ENCODE data around the gene PHACTR2. TPM values are rescaled to one million over a fixed set of nuclear protein-coding genes. Genes with fewer than 3 reads are reported as not detected.

The PHACTR2 gene
- total RNA-seq, 3 donors from 2014 or later = 25.7 to 33.4 (median 26.2) TPM

- no peaks in the 10 kb centered on the region for H3K27me3 Mint-ChIP-seq (ENCODE audit: low read depth)
- H3K9me3 Mint-ChIP-seq = no peaks in the 10 kb centered on the region
- H3K4me3 Mint-ChIP-seq = no peak overlapping the region
- no peaks in the 10 kb centered on the region for H3K4me1 Mint-ChIP-seq (ENCODE audit: low read depth)
- H3K36me3 Mint-ChIP-seq (ENCODE audit: insufficient read depth) = peaks cover 6% of the 10 kb centered on the region
- DNase-seq = no peak
- ATAC-seq = no peak
These were observed 68.7 kb downstream of the PHACTR2 start for GRCh38 chr6:143746202-143747119.

GRCh38 chr6:143747347-143747842 is 69.6 kb downstream of the PHACTR2 start:
- Mint-ChIP-seq H3K36me3 (ENCODE audit: insufficient read depth) (peaks cover 6% of the 10 kb centered on the region), H3K4me3 (no peak overlapping the region), H3K4me1 (ENCODE audit: low read depth) (no peaks in the 10 kb centered on the region), H3K27me3 (ENCODE audit: low read depth) (no peaks in the 10 kb centered on the region), H3K9me3 (no peaks in the 10 kb centered on the region)
- DNase-seq (no peak), ATAC-seq (no peak)

GRCh38 chr6:143749891-143750290 is 72.1 kb downstream of the PHACTR2 start:
- Mint-ChIP-seq H3K4me1 (ENCODE audit: low read depth) (no peaks in the 10 kb centered on the region), H3K27me3 (ENCODE audit: low read depth) (no peaks in the 10 kb centered on the region), H3K9me3 (no peaks in the 10 kb centered on the region), H3K4me3 (no peak overlapping the region), H3K36me3 (ENCODE audit: insufficient read depth) (peaks cover 11% of the 10 kb centered on the region)
- no peak for ATAC-seq
- DNase-seq = no peak

- Mint-ChIP-seq H3K27me3 (ENCODE audit: low read depth) (no peaks in the 10 kb centered on the region), H3K36me3 (ENCODE audit: insufficient read depth) (peaks cover 17% of the 10 kb centered on the region)
These were observed 73.1 kb downstream of the PHACTR2 start for GRCh38 chr6:143750877-143751276.

GRCh38 chr6:143752459-143752858 is 74.7 kb downstream of the PHACTR2 start:
- H3K4me1 Mint-ChIP-seq (ENCODE audit: low read depth) = no peaks in the 10 kb centered on the region
- no peak overlapping the region for H3K4me3 Mint-ChIP-seq
- no peaks in the 10 kb centered on the region for H3K9me3 Mint-ChIP-seq
- no peaks in the 10 kb centered on the region for H3K27me3 Mint-ChIP-seq (ENCODE audit: low read depth)
- ATAC-seq = no peak
- peaks cover 20% of the 10 kb centered on the region for H3K36me3 Mint-ChIP-seq (ENCODE audit: insufficient read depth)
- no peak for DNase-seq

More at GRCh38 chr6:143750877-143751276, 73.1 kb downstream of the PHACTR2 start:
- H3K4me1 Mint-ChIP-seq (ENCODE audit: low read depth) = no peaks in the 10 kb centered on the region
- ATAC-seq = no peak
- H3K4me3 Mint-ChIP-seq = no peak overlapping the region
- H3K9me3 Mint-ChIP-seq = no peaks in the 10 kb centered on the region
- no peak for DNase-seq

GRCh38 chr6:143753678-143754077 is 75.9 kb downstream of the PHACTR2 start:
- Mint-ChIP-seq H3K4me1 (ENCODE audit: low read depth) (no peaks in the 10 kb centered on the region), H3K4me3 (no peak overlapping the region), H3K27me3 (ENCODE audit: low read depth) (no peaks in the 10 kb centered on the region), H3K9me3 (no peaks in the 10 kb centered on the region), H3K36me3 (ENCODE audit: insufficient read depth) (peaks cover 21% of the 10 kb centered on the region)
- no peak for ATAC-seq
- no peak for DNase-seq

GRCh38 chr6:143754204-143754603 is 76.4 kb downstream of the PHACTR2 start:
- Mint-ChIP-seq H3K36me3 (ENCODE audit: insufficient read depth) (peaks cover 21% of the 10 kb centered on the region), H3K9me3 (no peaks in the 10 kb centered on the region)

GRCh38 chr6:143755301-143755744 is 77.6 kb downstream of the PHACTR2 start:
- Mint-ChIP-seq H3K4me1 (ENCODE audit: low read depth) (peaks cover 8% of the 10 kb centered on the region), H3K27me3 (ENCODE audit: low read depth) (no peaks in the 10 kb centered on the region), H3K9me3 (no peaks in the 10 kb centered on the region), H3K36me3 (ENCODE audit: insufficient read depth) (peaks cover 21% of the 10 kb centered on the region), H3K4me3 (no peak overlapping the region)
- DNase-seq = no peak
- ATAC-seq = no peak

More at GRCh38 chr6:143754204-143754603, 76.4 kb downstream of the PHACTR2 start:
- DNase-seq (no peak), ATAC-seq (no peak)
- peaks cover 3% of the 10 kb centered on the region for H3K4me1 Mint-ChIP-seq (ENCODE audit: low read depth)
- no peak overlapping the region for H3K4me3 Mint-ChIP-seq
- no peaks in the 10 kb centered on the region for H3K27me3 Mint-ChIP-seq (ENCODE audit: low read depth)

GRCh38 chr6:143757346-143757832 is 79.6 kb downstream of the PHACTR2 start:
- H3K36me3 Mint-ChIP-seq (ENCODE audit: insufficient read depth) = peaks cover 31% of the 10 kb centered on the region
- DNase-seq = no peak
- no peak overlapping the region for H3K4me3 Mint-ChIP-seq
- ATAC-seq = no peak
- no peaks in the 10 kb centered on the region for H3K27me3 Mint-ChIP-seq (ENCODE audit: low read depth)
- peaks cover 8% of the 10 kb centered on the region for H3K4me1 Mint-ChIP-seq (ENCODE audit: low read depth)
- H3K9me3 Mint-ChIP-seq = no peaks in the 10 kb centered on the region

GRCh38 chr6:143758551-143758950 is 80.8 kb downstream of the PHACTR2 start:
- DNase-seq = no peak

GRCh38 chr6:143759666-143760065 is 81.9 kb downstream of the PHACTR2 start:
- H3K4me1 Mint-ChIP-seq (ENCODE audit: low read depth) = peaks cover 8% of the 10 kb centered on the region
- H3K36me3 Mint-ChIP-seq (ENCODE audit: insufficient read depth) = peaks cover 30% of the 10 kb centered on the region
- ATAC-seq (no peak), DNase-seq (no peak)
- H3K9me3 Mint-ChIP-seq = no peaks in the 10 kb centered on the region
- no peak overlapping the region for H3K4me3 Mint-ChIP-seq
- no peaks in the 10 kb centered on the region for H3K27me3 Mint-ChIP-seq (ENCODE audit: low read depth)

More at GRCh38 chr6:143758551-143758950, 80.8 kb downstream of the PHACTR2 start:
- Mint-ChIP-seq H3K36me3 (ENCODE audit: insufficient read depth) (peaks cover 30% of the 10 kb centered on the region), H3K9me3 (no peaks in the 10 kb centered on the region), H3K4me3 (no peak overlapping the region), H3K27me3 (ENCODE audit: low read depth) (no peaks in the 10 kb centered on the region), H3K4me1 (ENCODE audit: low read depth) (peaks cover 8% of the 10 kb centered on the region)
- no peak for ATAC-seq

- Mint-ChIP-seq H3K4me1 (ENCODE audit: low read depth) (peaks cover 8% of the 10 kb centered on the region), H3K4me3 (no peak overlapping the region), H3K9me3 (no peaks in the 10 kb centered on the region), H3K36me3 (ENCODE audit: insufficient read depth) (peaks cover 32% of the 10 kb centered on the region), H3K27me3 (ENCODE audit: low read depth) (no peaks in the 10 kb centered on the region)
- no peak for ATAC-seq
- DNase-seq = no peak
These were observed 83.3 kb downstream of the PHACTR2 start for GRCh38 chr6:143761074-143761473.

GRCh38 chr6:143762126-143762525 is 84.4 kb downstream of the PHACTR2 start:
- Mint-ChIP-seq H3K36me3 (ENCODE audit: insufficient read depth) (peaks cover 35% of the 10 kb centered on the region), H3K9me3 (no peaks in the 10 kb centered on the region), H3K27me3 (ENCODE audit: low read depth) (no peaks in the 10 kb centered on the region), H3K4me3 (no peak overlapping the region), H3K4me1 (ENCODE audit: low read depth) (peaks cover 8% of the 10 kb centered on the region)
- DNase-seq (no peak), ATAC-seq (no peak)

- H3K36me3 Mint-ChIP-seq (ENCODE audit: insufficient read depth) = peaks cover 40% of the 10 kb centered on the region
- H3K4me1 Mint-ChIP-seq (ENCODE audit: low read depth) = no peaks in the 10 kb centered on the region
- no peaks in the 10 kb centered on the region for H3K9me3 Mint-ChIP-seq
- H3K4me3 Mint-ChIP-seq = no peak overlapping the region
- no peaks in the 10 kb centered on the region for H3K27me3 Mint-ChIP-seq (ENCODE audit: low read depth)
- no peak for ATAC-seq
- DNase-seq = no peak
These were observed 87.8 kb downstream of the PHACTR2 start for GRCh38 chr6:143765422-143766184.
